Karpas-422 (cell line): ENCODE measurements around the gene PANK4. TPM values are rescaled to one million over a fixed set of nuclear protein-coding genes. Genes with fewer than 3 reads are reported as not detected.

Experiments
- DNase-seq: peaks from one replicate; pipeline ENCODE4 v3.0.0-alpha.2; 2015
- H2AFZ ChIP-seq: fragments of 200-600 bp; sonication (generic); 2 replicates; pipeline ENCODE4 v1.6.1; 2014; ENCODE audit warnings: antibody characterized with exemption, low read length, mixed read lengths
- H3K27ac ChIP-seq: fragments of 200-600 bp; sonication (generic); 2 replicates; pipeline ENCODE4 v1.5.1; 2014; ENCODE audit warnings: mild to moderate bottlenecking, low read length, moderate library complexity
- H3K27me3 ChIP-seq: fragments of 200-600 bp; sonication (generic); 2 replicates; pipeline ENCODE4 v1.6.1; 2014; ENCODE audit warnings: low read length, mixed read lengths
- H3K36me3 ChIP-seq: fragments of 200-600 bp; sonication (generic); 2 replicates; pipeline ENCODE4 v1.6.1; 2014; ENCODE audit warnings: low read length, mixed read lengths; ENCODE audit not compliant: insufficient read depth
- H3K4me1 ChIP-seq: fragments of 200-600 bp; sonication (generic); 2 replicates; pipeline ENCODE4 v1.6.1; 2014; ENCODE audit warnings: mild to moderate bottlenecking, low read length, mixed read lengths
- H3K4me2 ChIP-seq: fragments of 200-600 bp; sonication (generic); 2 replicates; pipeline ENCODE4 v1.6.1; 2014; ENCODE audit warnings: low read length, low read depth, mild to moderate bottlenecking; ENCODE audit not compliant: poor library complexity, severe bottlenecking
- H3K4me3 ChIP-seq: fragments of 200-600 bp; sonication (generic); 2 replicates; pipeline ENCODE4 v1.5.1; 2014; ENCODE audit warnings: mild to moderate bottlenecking, antibody characterized with exemption, low read length, mixed read lengths
- H3K79me2 ChIP-seq: fragments of 200-600 bp; sonication (generic); 2 replicates; pipeline ENCODE4 v1.6.1; 2014; ENCODE audit warnings: mild to moderate bottlenecking, low read length, mixed read lengths
- H3K9ac ChIP-seq: fragments of 200-600 bp; sonication (generic); 2 replicates; pipeline ENCODE4 v1.6.0; 2014; ENCODE audit warnings: low read length
- H3K9me2 ChIP-seq: fragments of 200-600 bp; sonication (generic), shearing (Covaris generic); replicated peaks from 2 replicates; pipeline ENCODE4 v1.6.0; 2014; ENCODE audit warnings: mild to moderate bottlenecking, low read length, moderate library complexity; ENCODE audit not compliant: insufficient read depth
- H3K9me3 ChIP-seq: fragments of 300-700, 200-600 bp; sonication (generic); 2 replicates; pipeline ENCODE4 v1.6.1; 2014; ENCODE audit warnings: low read length, mixed read lengths
- H4K20me1 ChIP-seq: fragments of 200-600 bp; sonication (generic); 2 replicates; pipeline ENCODE4 v1.6.1; 2014; ENCODE audit warnings: mild to moderate bottlenecking, antibody characterized with exemption, low read length, low read depth; ENCODE audit not compliant: insufficient read depth
- total RNA-seq: library from RNA; depleted of rRNA; stranded (reverse); fragments of >200 nt; shearing (Covaris generic); gene quantifications from 2 replicates; pipeline ENCODE4 v1.2.3, GENCODE V29; 2014; ENCODE audit warnings: low replicate concordance

Gene PANK4
- total RNA-seq, 1 experiment from 2014 or later: 25.1 TPM

- peaks cover 36% of the 10 kb centered on the region for H3K4me1 ChIP-seq
- DNase-seq: no peak
- H3K9me3 ChIP-seq: no peaks in the 10 kb centered on the region
- H3K4me2 ChIP-seq: no peak overlapping the region
- no peak overlapping the region for H3K9ac ChIP-seq
- H4K20me1 ChIP-seq: no peaks in the 10 kb centered on the region
- H3K27me3 ChIP-seq: no peaks in the 10 kb centered on the region
- H3K9me2 ChIP-seq: no peaks in the 10 kb centered on the region
- H3K79me2 ChIP-seq: no peaks in the 10 kb centered on the region
- no peak overlapping the region for H3K27ac ChIP-seq
- H3K4me3 ChIP-seq: no peak overlapping the region
- H2AFZ ChIP-seq: no peak overlapping the region
- no peaks in the 10 kb centered on the region for H3K36me3 ChIP-seq
Observed at GRCh38 chr1:2544093-2544874, 17.9 kb upstream of the PANK4 start.

DNA sequence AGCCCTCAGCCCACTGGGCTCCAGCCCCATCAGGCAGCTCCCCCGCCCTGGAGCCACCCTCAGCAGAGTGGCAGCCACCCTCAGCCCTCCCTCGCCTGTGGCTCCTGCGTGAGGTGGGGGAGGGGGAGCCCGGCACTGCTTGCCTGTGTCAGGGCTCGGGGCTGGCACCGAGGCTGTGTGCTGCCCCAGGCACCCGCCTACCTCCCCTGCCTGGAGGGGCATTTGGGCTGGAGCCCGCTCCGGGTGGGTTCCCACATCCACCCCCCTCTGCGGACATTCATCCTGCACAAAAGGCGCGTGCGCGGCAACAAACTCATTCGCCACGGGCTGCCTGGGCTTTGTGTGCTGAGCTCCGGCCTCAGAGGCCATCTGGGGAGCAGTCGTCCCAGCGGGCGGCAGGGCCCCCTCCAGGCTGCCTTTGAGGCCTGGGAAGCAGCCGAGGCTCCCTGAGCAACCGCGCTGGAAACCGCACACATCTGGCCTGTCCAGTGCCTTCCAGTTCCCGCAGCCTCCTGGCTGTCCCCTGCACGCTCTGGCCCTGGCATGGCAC lies 17.2 kb upstream of the PANK4 start:
- Histone ChIP-seq H3K4me3 (no peak overlapping the region), H3K4me1 (peaks cover 29% of the 10 kb centered on the region), H3K36me3 (no peaks in the 10 kb centered on the region), H3K27ac (no peak overlapping the region), H3K9ac (no peak overlapping the region), H3K79me2 (no peaks in the 10 kb centered on the region), H3K9me3 (no peaks in the 10 kb centered on the region), H3K4me2 (no peak overlapping the region), H3K27me3 (no peaks in the 10 kb centered on the region), H2AFZ (no peak overlapping the region), H4K20me1 (no peaks in the 10 kb centered on the region), H3K9me2 (no peaks in the 10 kb centered on the region)
- no peak for DNase-seq

DNA sequence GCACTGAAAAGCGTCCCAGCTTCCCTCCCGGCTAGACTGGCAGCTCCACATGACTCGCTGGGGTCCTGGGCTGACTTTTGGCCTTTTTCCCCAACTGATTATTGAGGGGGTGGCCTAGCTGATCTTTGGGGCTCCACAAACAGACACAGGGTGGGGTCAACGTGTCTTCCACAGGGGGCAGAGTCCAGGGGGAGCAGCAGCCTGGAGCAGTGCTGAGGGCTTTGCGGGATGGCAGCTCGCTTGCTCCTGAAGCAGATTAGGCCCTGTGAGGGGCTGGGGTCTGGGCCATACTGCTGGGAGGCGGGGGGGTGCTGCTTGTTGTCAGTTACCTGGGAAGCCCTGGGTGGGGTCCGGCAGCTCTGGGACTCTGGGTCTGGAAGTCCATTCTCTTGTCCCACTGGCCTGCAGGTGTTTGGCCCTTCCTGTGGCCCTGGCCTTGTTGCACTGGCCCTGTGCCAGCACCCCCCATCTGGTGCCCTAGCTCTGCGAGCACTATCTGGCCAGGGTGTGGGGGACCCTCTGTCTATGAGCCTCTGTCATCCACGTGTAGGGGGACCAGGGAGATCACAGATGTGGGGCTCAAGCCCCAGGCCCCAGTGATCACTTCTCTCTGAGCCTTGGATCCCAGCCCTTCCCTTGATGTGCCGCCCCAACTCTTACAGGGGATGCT lies 16.0 kb upstream of the PANK4 start:
- Histone ChIP-seq H3K36me3 (no peaks in the 10 kb centered on the region), H3K9ac (no peak overlapping the region), H3K4me3 (no peak overlapping the region), H3K4me2 (no peak overlapping the region), H3K9me3 (no peaks in the 10 kb centered on the region), H3K27ac (no peak overlapping the region), H3K9me2 (no peaks in the 10 kb centered on the region), H4K20me1 (no peaks in the 10 kb centered on the region), H3K27me3 (no peaks in the 10 kb centered on the region), H3K4me1 (peaks cover 17% of the 10 kb centered on the region), H3K79me2 (no peaks in the 10 kb centered on the region), H2AFZ (no peak overlapping the region)
- DNase-seq: no peak

- Histone ChIP-seq H3K9ac (no peak overlapping the region), H3K9me3 (no peaks in the 10 kb centered on the region), H4K20me1 (no peaks in the 10 kb centered on the region), H3K4me1 (peaks cover 11% of the 10 kb centered on the region), H3K4me3 (no peak overlapping the region), H3K36me3 (no peaks in the 10 kb centered on the region), H3K27me3 (no peaks in the 10 kb centered on the region), H3K4me2 (no peak overlapping the region), H3K27ac (no peak overlapping the region), H3K9me2 (no peaks in the 10 kb centered on the region), H2AFZ (no peak overlapping the region), H3K79me2 (no peaks in the 10 kb centered on the region)
- DNase-seq: no peak
Observed at GRCh38 chr1:2541619-2542245, 15.3 kb upstream of the PANK4 start.

GRCh38 chr1:2540816-2541492 lies 14.6 kb upstream of the PANK4 start:
- peaks cover 5% of the 10 kb centered on the region for H3K4me1 ChIP-seq
- H3K4me2 ChIP-seq: no peak overlapping the region
- H3K9ac ChIP-seq: no peak overlapping the region
- no peak overlapping the region for H2AFZ ChIP-seq
- H3K9me3 ChIP-seq: no peaks in the 10 kb centered on the region
- no peaks in the 10 kb centered on the region for H3K79me2 ChIP-seq
- no peak overlapping the region for H3K27ac ChIP-seq
- no peaks in the 10 kb centered on the region for H3K27me3 ChIP-seq
- H3K4me3 ChIP-seq: no peak overlapping the region
- H3K9me2 ChIP-seq: no peaks in the 10 kb centered on the region
- no peaks in the 10 kb centered on the region for H4K20me1 ChIP-seq
- DNase-seq: no peak
- H3K36me3 ChIP-seq: no peaks in the 10 kb centered on the region

- H3K36me3 ChIP-seq: no peaks in the 10 kb centered on the region
- peak; percentile 77 for DNase-seq
- H3K9ac ChIP-seq: no peak overlapping the region
- H4K20me1 ChIP-seq: no peaks in the 10 kb centered on the region
- no peaks in the 10 kb centered on the region for H3K9me2 ChIP-seq
- no peak overlapping the region for H3K27ac ChIP-seq
- no peaks in the 10 kb centered on the region for H3K4me1 ChIP-seq
- no peaks in the 10 kb centered on the region for H3K79me2 ChIP-seq
- no peak overlapping the region for H3K4me3 ChIP-seq
- H3K4me2 ChIP-seq: no peak overlapping the region
- no peak overlapping the region for H2AFZ ChIP-seq
- H3K27me3 ChIP-seq: no peaks in the 10 kb centered on the region
- no peaks in the 10 kb centered on the region for H3K9me3 ChIP-seq
Observed at GRCh38 chr1:2539312-2539907, 13.0 kb upstream of the PANK4 start.

- Histone ChIP-seq H3K79me2 (no peaks in the 10 kb centered on the region), H3K4me1 (no peaks in the 10 kb centered on the region), H3K36me3 (no peaks in the 10 kb centered on the region), H3K27ac (no peak overlapping the region), H3K9me3 (no peaks in the 10 kb centered on the region), H3K4me2 (no peak overlapping the region), H4K20me1 (no peaks in the 10 kb centered on the region), H3K4me3 (no peak overlapping the region), H2AFZ (no peak overlapping the region), H3K27me3 (no peaks in the 10 kb centered on the region), H3K9me2 (no peaks in the 10 kb centered on the region), H3K9ac (no peak overlapping the region)
- DNase-seq: no peak
Observed at GRCh38 chr1:2538872-2539271, 12.5 kb upstream of the PANK4 start.
